ENCODE results near the gene BSPRY. TPM values are rescaled to one million over a fixed set of nuclear protein-coding genes. Genes with fewer than 3 reads are reported as not detected.
"Not testable (repeated sequence)": the region's sequence is repeated elsewhere in the genome, so short reads cannot be mapped to it uniquely, and the experiment has no call there.

BSPRY gene
- total and polyA plus RNA-seq, 2 of the 13 experiments (the other 11 are each of a cell fraction or from before 2014, with no cell fraction given) = 0.09 to 0.26 TPM

GRCh38 chr9:113403646-113404045, 54.3 kb downstream of the BSPRY start:
- H3K36me3 ChIP-seq (replicated peaks in 1 of 2; ENCODE audit: control insufficient read depth in 1 of 2, insufficient read depth in 2 of 2, low read length in 2 of 2) = peaks cover 0 to 17% of the 10 kb centered on the region in 2 experiments; a peak in 3 of 5 replicates
- H3K4me3 ChIP-seq (replicated peaks in 1 of 3; ENCODE audit: insufficient read depth in 1 of 3, low read depth in 2 of 3, low read length in 3 of 3) = no peak overlapping the region
- H3K9ac ChIP-seq (ENCODE audit: insufficient read depth, low read depth, low read length) = no peak overlapping the region
- POLR2A ChIA-PET = no interaction called here
- no peak for DNase-seq (ENCODE audit: low spot score)
- no TSS peak for BruUV-seq (replicated peaks)
- 32% methylated on average over 2 of the region's 2 CpGs for WGBS (ENCODE audit: low lambda C conversion rate)
- in situ Hi-C loops (cut with HindIII; ENCODE audit: extremely low pct_ligation_motif_present, low pct_unique_long_range_greater_than_20kb) = loop anchor here (5.0 kb wide), 1 partner anchor 51 kb away; no protein-coding TSS in a partner anchor
- H3K79me2 ChIP-seq (ENCODE audit: insufficient read depth, low read length) = peaks cover 17% of the 10 kb centered on the region
- no peaks in the 10 kb centered on the region; a peak in 1 of 5 replicates for H3K27me3 ChIP-seq (ENCODE audit: control insufficient read depth in 1 of 2, insufficient read depth in 2 of 2, low read length in 2 of 2)
- CTCF ChIA-PET (ENCODE audit: low intra/inter-chr PET ratio, low total read pairs) = no interaction called here
- H3K4me2 ChIP-seq (ENCODE audit: low read depth, low read length) = no peak overlapping the region
- no peak overlapping the region for H2AFZ ChIP-seq (ENCODE audit: low read length)
- no peak for ATAC-seq
- no peaks in the 10 kb centered on the region for H4K20me1 ChIP-seq (ENCODE audit: insufficient read depth, low read length)
- no peak for TF ChIP-seq IRX3 (CRISPR knock-in tag; IDR thresholded peaks at IDR 0.05; ENCODE audit: borderline replicate concordance, low read depth)
- TF ChIP-seq ETV5 (CRISPR knock-in tag; IDR thresholded peaks at IDR 0.05; ENCODE audit: borderline replicate concordance) = no peak
- TF ChIP-seq SRSF1 (optimal IDR thresholded peaks at IDR 0.05; ENCODE audit: low read depth, low read length) = no peak
- TF ChIP-seq, protein P1, sequence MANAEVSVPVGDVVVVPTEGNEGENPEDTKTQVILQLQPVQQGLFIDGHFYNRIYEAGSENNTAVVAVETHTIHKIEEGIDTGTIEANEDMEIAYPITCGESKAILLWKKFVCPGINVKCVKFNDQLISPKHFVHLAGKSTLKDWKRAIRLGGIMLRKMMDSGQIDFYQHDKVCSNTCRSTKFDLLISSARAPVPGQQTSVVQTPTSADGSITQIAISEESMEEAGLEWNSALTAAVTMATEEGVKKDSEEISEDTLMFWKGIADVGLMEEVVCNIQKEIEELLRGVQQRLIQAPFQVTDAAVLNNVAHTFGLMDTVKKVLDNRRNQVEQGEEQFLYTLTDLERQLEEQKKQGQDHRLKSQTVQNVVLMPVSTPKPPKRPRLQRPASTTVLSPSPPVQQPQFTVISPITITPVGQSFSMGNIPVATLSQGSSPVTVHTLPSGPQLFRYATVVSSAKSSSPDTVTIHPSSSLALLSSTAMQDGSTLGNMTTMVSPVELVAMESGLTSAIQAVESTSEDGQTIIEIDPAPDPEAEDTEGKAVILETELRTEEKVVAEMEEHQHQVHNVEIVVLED (CRISPR knock-in tag; IDR thresholded peaks at IDR 0.05; ENCODE audit: borderline replicate concordance) = no peak
- FAIRE-seq = no peak
- H3K27ac ChIP-seq (ENCODE audit: extremely low read length, insufficient read depth, low read length) = no peak overlapping the region
- H3K4me1 ChIP-seq (ENCODE audit: insufficient read depth, low read length) = peaks cover 45% of the 10 kb centered on the region
- H3K9me3 ChIP-seq (ENCODE audit: low read length) = no peaks in the 10 kb centered on the region
- intact Hi-C loops (cut with micrococcal nuclease; ENCODE audit: unreplicated experiment) = loop anchor here (5.0 to 10.0 kb wide), 2 partner anchors 61 to 129 kb away; partner anchors contain the start of genes CDC26, PRPF4 and WDR31

DNA sequence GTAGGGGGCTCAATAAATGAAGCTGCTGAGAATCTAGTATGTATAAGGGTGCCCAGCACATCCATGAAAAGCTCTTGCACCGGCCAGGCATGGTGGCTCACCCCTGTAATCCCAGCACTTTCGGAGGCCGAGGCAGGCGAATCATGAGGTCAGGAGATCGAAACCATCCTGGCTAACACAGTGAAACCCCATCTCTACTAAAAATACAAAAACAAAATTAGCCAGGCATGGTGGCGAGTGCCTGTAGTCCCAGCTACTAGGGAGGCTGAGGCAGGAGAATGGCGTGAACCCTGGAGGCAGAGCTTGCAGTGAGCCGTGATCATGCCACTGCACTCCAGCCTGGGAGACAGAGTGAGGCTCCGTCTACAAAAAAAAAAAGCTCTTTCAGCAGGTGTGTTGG, 57.0 kb downstream of the BSPRY start:
- DNase-seq (ENCODE audit: low spot score); BruUV-seq (replicated peaks); H3K27ac ChIP-seq (ENCODE audit: extremely low read length, insufficient read depth, low read length); H4K20me1 ChIP-seq (ENCODE audit: insufficient read depth, low read length); H2AFZ ChIP-seq (ENCODE audit: low read length); H3K4me2 ChIP-seq (ENCODE audit: low read depth, low read length); FAIRE-seq; H3K9me3 ChIP-seq (ENCODE audit: low read length); H3K4me3 ChIP-seq (replicated peaks in 1 of 3; ENCODE audit: insufficient read depth in 1 of 3, low read depth in 2 of 3, low read length in 3 of 3); H3K27me3 ChIP-seq (ENCODE audit: control insufficient read depth in 1 of 2, insufficient read depth in 2 of 2, low read length in 2 of 2); in situ Hi-C loops (cut with HindIII; ENCODE audit: extremely low pct_ligation_motif_present, low pct_unique_long_range_greater_than_20kb); ATAC-seq; H3K9ac ChIP-seq (ENCODE audit: insufficient read depth, low read depth, low read length): not testable (repeated sequence)
- peak; percentile 22; the same call in 1 of the 2 replicates for TF ChIP-seq POLR2G (IDR thresholded peaks at IDR 0.05; ENCODE audit: low read depth, low read length)
- CTCF ChIA-PET (ENCODE audit: low intra/inter-chr PET ratio, low total read pairs) = interaction anchor here (0.9 to 4.4 kb wide), 5 partner anchors 43 to 97 kb away, joined by 3 to 28 read pairs (median 7); no protein-coding TSS in a partner anchor
- Histone ChIP-seq H3K4me1 (ENCODE audit: insufficient read depth, low read length) (peaks cover 36% of the 10 kb centered on the region), H3K79me2 (ENCODE audit: insufficient read depth, low read length) (peaks cover 12% of the 10 kb centered on the region), H3K36me3 (replicated peaks in 1 of 2; ENCODE audit: control insufficient read depth in 1 of 2, insufficient read depth in 2 of 2, low read length in 2 of 2) (peaks cover 0 to 19% of the 10 kb centered on the region in 2 experiments; a peak in 3 of 5 replicates)
- intact Hi-C loops (cut with micrococcal nuclease; ENCODE audit: unreplicated experiment) = loop anchor here (10.0 kb wide), 1 partner anchor 132 kb away; the partner anchor contains the start of genes CDC26 and PRPF4
- WGBS (ENCODE audit: low lambda C conversion rate) = over 99% methylated on average over 9 of the region's 9 CpGs
- POLR2A ChIA-PET = interaction anchor here (1.1 to 2.2 kb wide), 3 partner anchors 19 to 244 kb away, joined by 3 to 6 read pairs (median 3); partner anchors contain the start of gene WDR31
